ENCODE data around the gene ZDHHC19.

- no peak for TF ChIP-seq CTCF (IDR thresholded peaks at IDR 0.05)
- TF ChIP-seq POLR2A (IDR thresholded peaks at IDR 0.05): no peak
Measured at GRCh38 chr3:196175722-196176121, 35.5 kb downstream of the ZDHHC19 start.
